ENCODE data around the gene SORCS2.

- TF ChIP-seq CTCF (IDR thresholded peaks at IDR 0.05 in 4 of 5, conservative IDR thresholded peaks at IDR 0.05 in 1 of 5) (no peak), POLR2A (IDR thresholded peaks at IDR 0.05) (no peak)
Observed at GRCh38 chr4:7532043-7532442, 339.7 kb downstream of the SORCS2 start.

Measured in gastrocnemius medialis (tissue), 4 donors.